ENCODE measurements around the gene DNASE1L2.

The DNASE1L2 gene

GRCh38 chr16:2270588-2271470 is 34.6 kb downstream of the DNASE1L2 start:
- DNase-seq (ENCODE audit: low spot score): no peak

GRCh38 chr16:2271848-2272461 is 35.7 kb downstream of the DNASE1L2 start:
- no peak for DNase-seq (ENCODE audit: low spot score)

DNA sequence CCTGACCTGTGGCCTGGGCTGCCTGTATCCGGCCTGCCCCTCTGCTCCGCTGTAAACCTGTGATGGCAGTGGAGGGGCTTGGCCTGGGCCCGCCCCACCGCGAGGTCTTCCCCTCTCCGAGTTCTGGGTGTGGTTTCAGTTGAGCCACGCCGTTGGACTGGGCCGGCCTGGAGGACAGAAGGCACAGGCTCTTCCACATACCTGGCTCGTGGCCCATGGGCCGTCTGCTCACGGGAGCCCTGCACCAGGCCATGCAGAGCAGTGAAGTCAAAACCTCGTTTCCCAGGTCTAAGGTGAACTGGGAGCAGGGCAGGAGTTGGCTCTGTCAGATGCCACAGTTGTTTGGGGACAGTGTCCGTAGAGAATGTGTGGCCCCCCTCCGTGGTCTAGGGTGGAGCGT is 37.2 kb downstream of the DNASE1L2 start:
- no peak for DNase-seq (ENCODE audit: low spot score)

GRCh38 chr16:2273931-2274330 is 37.7 kb downstream of the DNASE1L2 start:
- DNase-seq (ENCODE audit: low spot score): no peak

DNA sequence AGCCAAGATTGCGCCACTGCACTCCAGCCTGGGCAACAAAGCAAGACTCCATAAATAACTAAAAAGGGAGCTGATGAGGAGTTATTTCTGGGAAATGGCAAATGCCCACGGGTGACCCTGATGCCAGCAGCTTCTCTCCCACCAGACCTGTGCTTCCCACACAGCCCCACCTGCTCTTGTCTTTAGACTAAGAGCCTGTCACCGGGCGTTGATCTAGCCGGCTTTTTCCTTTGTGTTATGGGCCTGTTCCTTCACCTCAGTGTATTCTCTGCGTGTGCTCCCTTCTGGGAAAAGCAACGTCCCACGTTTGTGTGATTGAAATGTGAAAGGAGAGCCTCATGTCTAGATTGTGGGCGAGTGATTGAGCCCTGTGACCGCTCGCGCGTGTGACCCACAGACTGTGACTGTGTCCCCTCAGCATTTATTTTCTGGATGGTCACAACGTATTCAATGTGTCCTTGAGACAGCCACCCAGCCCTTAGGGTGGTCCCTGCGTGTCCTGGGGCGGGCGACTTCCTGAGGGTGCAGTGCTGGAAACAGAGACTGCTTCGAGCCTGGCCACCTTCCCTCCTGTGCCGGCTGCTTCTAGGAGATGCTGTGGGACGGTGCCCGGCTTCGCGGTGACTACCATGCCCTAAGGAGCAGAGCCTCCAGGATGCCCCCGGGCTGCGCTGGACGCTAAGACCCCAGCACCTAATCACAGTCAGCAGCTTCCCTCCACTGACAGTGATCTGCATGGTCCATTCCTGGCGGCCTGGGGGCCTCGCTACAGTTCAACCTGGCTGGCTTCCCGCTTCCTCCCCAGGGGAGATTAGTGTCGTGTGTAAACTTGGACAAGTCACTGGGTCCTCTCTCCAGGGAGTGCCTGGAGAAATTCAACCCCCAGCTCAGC is 39.5 kb downstream of the DNASE1L2 start:
- DNase-seq (ENCODE audit: low spot score): no peak

DNA sequence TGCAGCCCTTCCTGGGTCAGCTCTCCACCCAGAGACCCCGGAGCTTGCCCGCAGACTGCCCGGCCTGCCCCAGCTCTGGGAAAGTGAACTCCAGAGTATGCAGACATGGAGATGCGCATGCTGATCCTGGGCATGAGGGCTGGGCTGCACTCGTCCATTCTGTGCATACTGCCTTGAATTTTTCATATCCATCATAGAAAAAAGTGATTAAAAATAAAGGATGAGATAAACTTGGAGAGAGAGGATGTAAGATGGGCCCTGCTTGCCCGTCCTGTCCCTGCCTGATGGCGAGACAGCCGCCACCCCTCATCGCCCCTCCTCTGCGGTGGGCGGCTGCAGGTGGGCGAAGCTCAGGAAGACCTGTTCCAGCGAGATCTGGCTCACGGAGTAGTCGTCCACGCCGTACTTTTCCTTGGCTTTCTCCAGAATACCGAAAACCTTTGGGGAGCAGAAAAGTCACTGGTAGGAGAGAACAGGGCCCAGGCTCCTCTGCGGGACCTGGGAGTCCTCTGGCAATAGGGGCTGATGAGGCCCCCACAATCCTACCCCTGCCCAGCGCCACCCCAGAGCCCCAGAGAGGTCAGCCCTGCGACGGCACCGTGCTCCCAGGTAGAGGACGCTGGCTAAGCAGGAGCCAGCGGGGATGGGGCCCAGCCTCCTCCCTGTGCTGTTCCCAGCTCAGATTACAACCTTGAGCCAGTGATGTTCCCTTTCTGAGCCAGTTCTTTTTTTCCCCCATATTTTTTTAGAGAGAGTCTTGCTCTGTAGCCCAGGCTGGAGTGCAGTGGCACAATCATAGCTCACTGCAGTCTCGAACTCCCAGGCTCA is 40.3 kb downstream of the DNASE1L2 start:
- DNase-seq (ENCODE audit: low spot score): no peak

DNA sequence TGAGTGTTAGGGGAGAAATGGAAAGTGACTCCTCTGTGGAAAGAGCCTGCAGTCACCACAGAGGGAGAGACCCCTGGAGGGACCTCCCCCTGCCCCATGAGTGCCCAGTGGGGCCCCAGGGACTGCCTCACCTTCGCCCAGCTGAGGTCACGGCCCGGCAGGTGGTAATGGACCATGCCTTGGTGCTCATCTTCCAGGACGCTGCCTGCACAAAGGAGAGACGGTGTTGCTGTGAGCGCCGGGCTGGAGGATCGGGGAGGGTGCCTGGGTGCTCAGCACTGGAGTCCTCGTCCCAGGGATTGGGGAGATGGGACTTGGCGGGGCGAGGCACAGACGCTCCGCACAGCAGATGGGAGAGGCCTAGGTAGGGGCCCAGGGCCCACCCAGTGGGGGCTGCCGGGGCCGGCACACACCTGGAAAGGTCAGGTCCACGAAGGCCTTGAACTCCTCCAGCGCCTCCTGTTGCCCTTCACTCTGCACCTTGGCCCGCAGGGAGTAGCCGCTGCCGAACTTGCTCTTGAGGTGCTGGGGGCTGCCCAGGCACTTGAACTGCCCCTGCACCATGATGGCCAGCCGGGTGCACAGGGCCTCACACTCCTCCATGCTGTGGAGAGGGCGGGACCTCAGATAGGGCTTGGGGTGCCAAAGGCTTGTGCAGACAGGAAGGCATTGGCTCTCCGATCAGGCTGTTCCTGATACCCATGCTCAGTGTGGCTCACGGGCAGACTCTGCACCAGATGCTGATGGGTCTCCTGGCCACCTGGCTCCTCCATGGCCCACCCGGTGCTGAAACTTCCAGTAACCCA is 41.4 kb downstream of the DNASE1L2 start:
- DNase-seq (ENCODE audit: low spot score): no peak

GRCh38 chr16:2278272-2278608 is 42.0 kb downstream of the DNASE1L2 start:
- no peak for DNase-seq (ENCODE audit: low spot score)

DNA sequence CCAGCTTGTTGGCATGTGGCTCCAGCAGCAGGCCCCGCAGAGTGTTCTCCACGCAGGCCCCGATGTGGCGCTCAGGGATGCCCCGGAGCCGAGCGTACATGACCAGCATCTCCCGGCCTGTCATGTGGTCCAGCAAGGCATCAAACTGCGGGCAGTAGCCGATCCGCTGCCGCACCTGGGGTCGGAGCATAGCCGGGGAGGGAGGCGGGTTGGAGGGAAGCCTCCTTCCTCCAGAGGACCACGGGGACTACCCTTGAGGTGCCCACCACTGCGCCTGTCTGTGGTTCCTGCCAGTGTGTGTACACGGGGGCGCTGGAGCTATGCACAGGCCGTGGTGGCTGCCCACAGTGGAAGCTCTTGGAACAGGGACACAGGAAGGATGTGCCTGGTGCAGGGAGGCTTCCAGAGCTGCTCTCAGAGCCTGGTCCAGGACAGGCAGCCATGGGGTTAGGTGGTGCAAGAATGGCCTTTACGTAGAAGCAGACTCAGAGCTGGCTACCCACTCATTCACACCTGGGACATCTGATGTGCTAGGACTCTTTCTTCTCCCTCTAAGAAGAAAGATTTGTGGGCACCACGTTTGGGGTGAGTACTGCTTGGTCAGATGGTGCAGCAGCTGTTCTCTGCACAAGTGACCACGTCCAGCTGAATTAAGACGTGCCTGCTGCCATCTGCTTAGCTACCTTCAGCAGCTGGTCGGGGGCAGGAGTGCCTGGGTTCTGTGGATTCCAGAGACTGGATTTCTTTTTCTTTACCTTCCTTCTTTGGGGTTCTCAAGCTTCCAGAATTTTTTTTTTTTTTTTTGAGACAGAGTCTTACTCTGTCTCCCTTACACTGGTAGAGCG is 42.9 kb downstream of the DNASE1L2 start:
- DNase-seq (ENCODE audit: low spot score): no peak

DNA sequence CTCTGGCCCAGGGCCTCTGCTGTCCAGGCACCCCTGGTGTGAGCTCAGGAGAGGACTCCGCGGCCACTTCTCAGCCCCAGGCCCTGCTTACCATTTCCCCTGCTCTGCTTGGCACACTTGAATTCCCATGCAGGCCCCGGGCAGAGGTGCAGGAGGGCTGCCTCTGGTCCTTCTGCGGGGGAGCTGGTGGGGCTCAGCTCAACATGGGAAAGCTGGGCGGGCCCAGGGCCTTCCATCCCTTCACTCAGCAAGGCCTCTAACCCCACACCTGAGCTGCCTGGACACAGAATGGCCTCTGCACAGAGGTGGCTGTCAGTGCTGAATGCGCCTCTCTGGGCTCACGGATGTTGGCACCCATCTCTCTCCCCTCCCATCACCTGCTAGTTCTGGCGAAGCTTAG is 44.2 kb downstream of the DNASE1L2 start:
- no peak for DNase-seq (ENCODE audit: low spot score)

GRCh38 chr16:2280981-2281542 is 44.8 kb downstream of the DNASE1L2 start:
- no peak for DNase-seq (ENCODE audit: low spot score)

- DNase-seq (ENCODE audit: low spot score): no peak
Measured at GRCh38 chr16:2282262-2282661, 46.0 kb downstream of the DNASE1L2 start.

DNA sequence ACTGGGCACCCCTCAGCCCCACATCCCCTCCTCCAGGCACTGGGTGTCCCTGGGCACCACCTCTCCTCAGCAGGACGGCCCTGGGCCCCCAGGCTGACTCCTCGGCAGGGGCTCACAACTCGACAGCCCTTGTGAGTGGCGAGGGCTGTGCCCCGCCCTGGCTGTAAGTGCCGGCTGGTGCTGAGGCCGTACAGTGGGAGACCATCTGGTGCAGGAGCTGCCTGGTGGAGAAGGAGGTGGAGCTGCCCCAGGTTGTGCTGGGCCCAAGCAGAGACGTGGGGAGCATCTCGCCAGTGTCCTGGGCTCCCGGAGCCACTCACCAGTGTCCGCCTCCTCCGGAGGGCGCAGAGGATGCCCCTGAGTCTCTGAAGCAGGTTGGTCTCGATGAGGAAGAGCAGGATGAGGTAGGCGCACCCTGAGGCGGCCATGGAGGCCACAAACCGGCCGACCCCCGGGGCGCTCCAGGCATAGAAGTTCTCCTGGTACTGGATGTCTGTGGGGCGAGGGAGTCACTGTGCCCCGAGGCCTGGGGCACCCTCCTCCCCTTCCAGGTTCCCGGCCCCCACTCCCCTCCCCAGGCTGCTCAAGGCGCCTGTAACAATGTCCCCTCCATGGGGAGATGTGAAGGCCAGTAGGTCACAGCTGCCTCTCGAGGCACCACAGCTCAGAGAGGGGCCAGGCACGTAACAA is 46.8 kb downstream of the DNASE1L2 start:
- DNase-seq (ENCODE audit: low spot score): no peak

GRCh38 chr16:2284001-2284770 is 47.9 kb downstream of the DNASE1L2 start:
- no peak for DNase-seq (ENCODE audit: low spot score)

- no peak for DNase-seq (ENCODE audit: low spot score)
Measured at GRCh38 chr16:2284797-2285576, 48.7 kb downstream of the DNASE1L2 start.

DNA sequence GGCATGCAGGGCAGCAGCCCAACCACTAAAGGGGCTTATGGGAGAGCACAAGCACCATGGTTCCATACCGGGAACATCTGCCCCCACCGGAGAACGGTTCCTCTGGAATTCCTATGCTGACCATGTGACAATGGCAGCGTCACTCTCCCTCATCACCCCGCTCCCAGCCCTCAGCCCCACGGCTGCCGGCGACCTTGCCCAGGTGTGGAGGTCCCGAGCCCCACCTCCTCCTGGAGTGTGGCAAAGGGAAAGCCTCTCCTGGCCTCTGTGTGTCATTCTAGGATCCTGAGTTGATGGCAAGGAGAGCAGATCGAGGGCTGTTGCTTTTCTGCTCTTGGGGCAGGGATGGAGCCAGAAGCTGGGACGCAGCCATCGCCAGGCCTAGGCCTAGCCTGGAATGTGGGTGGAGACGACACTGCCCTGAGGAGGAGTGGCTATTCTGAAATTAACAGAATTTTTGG is 49.5 kb downstream of the DNASE1L2 start:
- no peak for DNase-seq (ENCODE audit: low spot score)

DNA sequence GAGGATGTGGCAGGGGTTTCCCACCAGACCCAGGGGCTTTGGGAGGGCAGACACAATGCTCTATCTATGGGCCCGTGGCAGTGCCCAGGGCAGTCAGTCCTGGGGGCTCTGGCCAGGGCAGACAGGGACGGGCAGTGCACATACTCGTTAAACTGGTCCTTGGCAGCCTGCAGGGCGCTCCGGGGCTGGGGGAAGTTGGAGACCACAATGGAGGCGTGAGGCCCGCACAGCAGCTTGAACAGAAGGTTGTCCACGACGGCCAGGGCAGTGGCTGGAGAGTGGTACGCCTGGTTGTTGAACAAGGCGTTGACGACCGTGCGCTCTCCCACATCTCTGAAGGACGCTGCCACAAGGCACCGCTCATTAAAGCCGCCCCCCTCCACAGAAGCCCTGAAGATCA is 50.3 kb downstream of the DNASE1L2 start:
- DNase-seq (ENCODE audit: low spot score): no peak
